Neural cell (in vitro differentiated cells): ENCODE measurements around the gene CTSF.

Source experiments
- POLR2AphosphoS5 ChIP-seq: IDR thresholded peaks from 2 replicates; pipeline ENCODE4 v1.6.1; 2012
- TF ChIP-seq, protein P1 (sequence below): fragments of 450-650 bp; IDR thresholded peaks from 2 replicates; pipeline ENCODE4 v1.5.1; 2014; ENCODE audit warnings: antibody characterized with exemption, mild to moderate bottlenecking, moderate library complexity; ENCODE audit not compliant: poor library complexity, severe bottlenecking

DNA sequence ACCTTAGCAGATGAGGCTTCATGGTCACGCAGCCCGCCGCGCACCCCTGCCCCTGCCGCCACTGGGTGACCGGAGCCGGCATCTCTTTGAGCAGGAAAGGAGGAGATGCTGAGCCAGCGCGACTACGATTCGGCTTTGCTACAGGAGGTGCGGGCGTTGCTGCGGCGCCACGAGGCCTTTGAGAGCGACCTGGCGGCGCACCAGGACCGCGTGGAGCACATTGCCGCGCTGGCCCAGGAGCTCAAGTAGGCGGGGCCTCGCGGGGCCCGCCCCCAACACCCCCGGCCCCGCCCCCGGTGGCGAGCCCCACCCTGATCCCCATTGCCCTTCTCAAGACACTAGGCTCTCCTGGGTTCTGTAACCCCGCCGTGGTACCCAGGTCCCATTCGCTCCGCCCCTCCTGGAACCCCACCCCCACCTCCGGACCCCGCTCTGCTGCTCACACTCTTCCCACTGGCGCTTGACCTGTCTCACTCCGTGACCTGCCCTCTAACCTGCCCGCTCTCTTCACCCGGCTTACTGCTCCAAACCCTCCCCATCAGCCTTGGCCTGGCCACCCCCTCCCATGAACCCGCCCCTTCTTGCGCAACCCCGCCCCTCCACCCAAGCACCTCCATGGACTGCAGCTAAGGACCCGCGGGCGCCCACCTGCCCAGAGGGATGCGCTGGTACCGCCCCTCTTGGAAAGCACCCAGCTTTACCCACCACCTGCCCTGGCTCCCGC lies 9.1 kb downstream of the CTSF start:
- no peak for TF ChIP-seq POLR2AphosphoS5
- TF ChIP-seq, protein P1, sequence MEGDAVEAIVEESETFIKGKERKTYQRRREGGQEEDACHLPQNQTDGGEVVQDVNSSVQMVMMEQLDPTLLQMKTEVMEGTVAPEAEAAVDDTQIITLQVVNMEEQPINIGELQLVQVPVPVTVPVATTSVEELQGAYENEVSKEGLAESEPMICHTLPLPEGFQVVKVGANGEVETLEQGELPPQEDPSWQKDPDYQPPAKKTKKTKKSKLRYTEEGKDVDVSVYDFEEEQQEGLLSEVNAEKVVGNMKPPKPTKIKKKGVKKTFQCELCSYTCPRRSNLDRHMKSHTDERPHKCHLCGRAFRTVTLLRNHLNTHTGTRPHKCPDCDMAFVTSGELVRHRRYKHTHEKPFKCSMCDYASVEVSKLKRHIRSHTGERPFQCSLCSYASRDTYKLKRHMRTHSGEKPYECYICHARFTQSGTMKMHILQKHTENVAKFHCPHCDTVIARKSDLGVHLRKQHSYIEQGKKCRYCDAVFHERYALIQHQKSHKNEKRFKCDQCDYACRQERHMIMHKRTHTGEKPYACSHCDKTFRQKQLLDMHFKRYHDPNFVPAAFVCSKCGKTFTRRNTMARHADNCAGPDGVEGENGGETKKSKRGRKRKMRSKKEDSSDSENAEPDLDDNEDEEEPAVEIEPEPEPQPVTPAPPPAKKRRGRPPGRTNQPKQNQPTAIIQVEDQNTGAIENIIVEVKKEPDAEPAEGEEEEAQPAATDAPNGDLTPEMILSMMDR: no peak
